Body of pancreas (tissue), 4 donors: Measurements from ENCODE around the gene SLC25A4. TPM values are rescaled to one million over a fixed set of nuclear protein-coding genes. Genes with fewer than 3 reads are reported as not detected.
"Not testable (repeated sequence)": the region's sequence is repeated elsewhere in the genome, so short reads cannot be mapped to it uniquely, and the experiment has no call there.

Experiments used
- ATAC-seq: fragments of 150-250 bp; one replicate; pipeline ENCODE4 v1.9.1; 2016
- DNase-seq, 4 donors: peaks; one replicate each; pipeline ENCODE4 v3.0.0-alpha.2; 2019
- H3K27ac ChIP-seq, 4 donors: fragments of 200-600 bp; sonication (generic); 1 replicate in 3 of 4; 2 replicates in 1 of 4; pipeline versions ENCODE4 v1.5.1 to v1.6.1; 2016 to 2019; ENCODE audit warnings: mild to moderate bottlenecking in 1 of 4, mixed read lengths in 1 of 4, moderate library complexity in 1 of 4
- H3K27me3 ChIP-seq, 2 donors: fragments of 200-600 bp; sonication (generic); one replicate each; pipeline ENCODE4 v1.6.0; 2016; ENCODE audit warnings: mild to moderate bottlenecking in 1 of 2
- H3K36me3 ChIP-seq, 2 donors: fragments of 200-600 bp; sonication (generic); replicated peaks in 1 of 2; 2 replicates each; pipeline ENCODE4 v1.5.1; 2016; ENCODE audit warnings: low read depth in 2 of 2; ENCODE audit not compliant: insufficient read depth in 1 of 2
- H3K4me1 ChIP-seq: fragments of 200-600 bp; sonication (generic); one replicate; pipeline ENCODE4 v1.6.0; 2016
- H3K4me3 ChIP-seq, 2 donors: fragments of 200-600 bp; sonication (generic); 1 replicate in 1 of 2; 2 replicates in 1 of 2; pipeline ENCODE4 v1.5.1; 2016 to 2019
- H3K9me3 ChIP-seq, 3 donors: fragments of 200-600 bp; sonication (generic); 1 replicate in 2 of 3; 2 replicates in 1 of 3; pipeline ENCODE4 v1.5.1; 2016
- POLR2A ChIP-seq, 3 donors: fragments of 450-650 bp; IDR thresholded peaks; one replicate each; pipeline ENCODE4 v1.6.1; 2016; ENCODE audit warnings: antibody characterized with exemption in 3 of 3, mild to moderate bottlenecking in 2 of 3
- WGBS, 2 donors: methylation state at CpG; one replicate each; pipeline ENCODE4 v1.1.5; 2017; 5-methylcytosine and 5-hydroxymethylcytosine counted together
- intact Hi-C: fragments of 100-400 bp; cut with DNase I; formaldehyde crosslinking; loops from one replicate; pipeline ENCODE4 v1.15.1; 2023
- total RNA-seq, 2 donors: library from RNA; depleted of rRNA; stranded (reverse); fragments of >200 nt; gene quantifications; one replicate each; pipeline ENCODE4 v1.1.0, GENCODE V29; 2016
- TF ChIP-seq, protein P1 (sequence below), 7 experiments: fragments of 450-650 bp in 4 of 7; fragments of 200-600 bp in 3 of 7; sonication (generic) in 3 of 7; IDR thresholded peaks; one replicate each; pipeline ENCODE4 v1.5.1; 2016 to 2019; ENCODE audit warnings: antibody characterized with exemption in 7 of 7

SLC25A4 gene
- total RNA-seq, 2 donors from 2014 or later, result 11.7 to 21.8 TPM

DNA sequence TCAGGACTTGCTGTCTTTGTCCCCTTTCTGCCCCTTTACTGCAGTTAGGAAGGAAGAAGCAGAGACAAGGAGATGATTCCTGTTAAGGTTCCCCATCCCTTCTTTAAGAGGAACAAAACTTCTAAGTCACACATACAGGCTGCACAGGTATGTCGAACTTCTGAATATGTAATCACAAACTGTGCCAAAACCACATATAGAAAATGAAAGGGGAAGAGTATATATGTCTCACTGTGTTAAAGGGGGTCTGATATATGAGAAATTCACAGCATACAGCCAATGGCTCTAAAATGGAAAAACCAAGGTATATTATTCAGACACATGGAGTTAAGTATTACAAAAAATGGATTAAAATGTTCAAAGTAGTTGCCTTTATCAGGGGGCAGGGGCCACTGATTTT is 49.0 kb downstream of the SLC25A4 start:
- intact Hi-C loops, result no loop called here
- H3K27ac ChIP-seq, result no peak overlapping the region

DNA sequence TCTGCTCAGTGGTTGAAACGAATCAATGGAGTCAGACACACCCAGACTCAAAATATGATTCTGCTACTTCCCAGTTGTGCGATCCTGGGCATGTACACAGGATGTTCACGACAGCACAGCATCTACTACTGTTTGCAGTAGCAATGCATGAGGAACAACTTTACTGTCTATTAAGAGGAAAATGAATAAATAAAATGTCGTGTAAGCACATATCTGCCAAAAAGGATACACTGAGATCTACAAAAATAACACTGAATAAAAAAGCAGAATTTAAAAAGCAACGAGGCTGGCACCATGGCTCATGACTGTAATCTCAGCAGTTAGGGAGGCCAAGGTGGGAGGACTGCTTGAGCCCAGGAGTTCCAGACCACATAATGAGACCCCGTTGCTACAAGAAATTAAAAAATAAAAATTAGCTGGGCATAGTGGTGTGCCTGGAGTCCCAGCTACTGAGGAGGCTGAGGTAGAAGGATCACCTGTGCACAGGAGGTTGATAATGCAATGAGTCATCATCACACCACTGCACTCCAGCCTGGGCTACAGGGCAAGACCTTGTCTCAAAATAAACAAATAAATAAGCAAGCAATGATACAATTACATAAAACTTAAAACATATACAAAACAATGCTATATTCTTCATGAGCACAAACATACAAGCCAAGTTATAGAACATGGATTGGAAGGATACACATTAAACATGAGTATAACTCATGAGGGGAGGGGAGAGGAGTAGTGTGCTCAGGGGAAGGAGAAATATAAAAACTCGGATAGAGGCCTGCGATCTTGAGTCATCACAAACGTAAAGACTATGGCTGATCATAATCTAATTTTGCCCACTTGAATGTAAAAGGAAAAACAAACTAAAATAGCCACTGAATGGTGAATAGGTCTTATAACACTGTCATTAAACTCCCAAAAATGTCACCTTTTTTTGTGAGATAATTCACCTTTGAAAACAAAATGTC is 52.1 kb downstream of the SLC25A4 start:
- no peak overlapping the region for H3K27ac ChIP-seq
- no peak for TF ChIP-seq POLR2A (IDR thresholded peaks at IDR 0.05)
- TF ChIP-seq, protein P1, sequence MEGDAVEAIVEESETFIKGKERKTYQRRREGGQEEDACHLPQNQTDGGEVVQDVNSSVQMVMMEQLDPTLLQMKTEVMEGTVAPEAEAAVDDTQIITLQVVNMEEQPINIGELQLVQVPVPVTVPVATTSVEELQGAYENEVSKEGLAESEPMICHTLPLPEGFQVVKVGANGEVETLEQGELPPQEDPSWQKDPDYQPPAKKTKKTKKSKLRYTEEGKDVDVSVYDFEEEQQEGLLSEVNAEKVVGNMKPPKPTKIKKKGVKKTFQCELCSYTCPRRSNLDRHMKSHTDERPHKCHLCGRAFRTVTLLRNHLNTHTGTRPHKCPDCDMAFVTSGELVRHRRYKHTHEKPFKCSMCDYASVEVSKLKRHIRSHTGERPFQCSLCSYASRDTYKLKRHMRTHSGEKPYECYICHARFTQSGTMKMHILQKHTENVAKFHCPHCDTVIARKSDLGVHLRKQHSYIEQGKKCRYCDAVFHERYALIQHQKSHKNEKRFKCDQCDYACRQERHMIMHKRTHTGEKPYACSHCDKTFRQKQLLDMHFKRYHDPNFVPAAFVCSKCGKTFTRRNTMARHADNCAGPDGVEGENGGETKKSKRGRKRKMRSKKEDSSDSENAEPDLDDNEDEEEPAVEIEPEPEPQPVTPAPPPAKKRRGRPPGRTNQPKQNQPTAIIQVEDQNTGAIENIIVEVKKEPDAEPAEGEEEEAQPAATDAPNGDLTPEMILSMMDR (IDR thresholded peaks at IDR 0.05), result no peak
- DNase-seq, result no peak
- ATAC-seq, result no peak
- H3K4me3 ChIP-seq, result no peak overlapping the region
- 78 to 79% methylated on average over 9 of the region's 9 CpGs for WGBS, 2 donors
- no peaks in the 10 kb centered on the region for H3K27me3 ChIP-seq
- H3K4me1 ChIP-seq, result no peaks in the 10 kb centered on the region
- peaks cover 0 to 2% of the 10 kb centered on the region in 2 donors for H3K36me3 ChIP-seq
- no peaks in the 10 kb centered on the region for H3K9me3 ChIP-seq
- intact Hi-C loops, result no loop called here

More for the DNA sequence above, 49.0 kb downstream of the SLC25A4 start:
- 69 to 72% methylated on average over 1 of the region's 1 CpG for WGBS, 2 donors
- no peak for TF ChIP-seq POLR2A (IDR thresholded peaks at IDR 0.05)
- TF ChIP-seq, protein P1 (IDR thresholded peaks at IDR 0.05), result no peak
- Histone ChIP-seq H3K27me3 (no peaks in the 10 kb centered on the region), H3K36me3 (peaks cover 0 to 3% of the 10 kb centered on the region in 2 donors), H3K4me1 (no peaks in the 10 kb centered on the region), H3K9me3 (no peaks in the 10 kb centered on the region), H3K4me3 (no peak overlapping the region)
- no peak for DNase-seq
- ATAC-seq, result no peak

DNA sequence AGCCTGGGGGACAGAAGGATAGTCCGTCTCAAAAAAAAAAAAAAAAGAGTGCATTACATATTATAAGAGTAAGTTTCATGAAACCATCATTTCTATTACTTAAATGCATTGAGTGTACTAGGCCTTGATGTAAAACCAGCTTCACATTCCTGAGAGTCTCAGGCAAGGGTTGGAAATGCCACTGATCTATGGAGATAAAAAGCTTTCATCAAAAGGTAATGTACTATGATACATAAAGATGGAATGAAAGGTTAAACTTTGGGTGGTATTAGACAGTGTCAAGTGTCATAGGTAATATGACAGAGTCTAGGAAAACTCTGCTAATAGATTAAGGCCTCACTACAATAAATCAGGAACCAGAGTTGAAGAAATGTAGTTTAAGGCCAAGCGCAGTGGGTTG is 53.4 kb downstream of the SLC25A4 start:
- Histone ChIP-seq H3K9me3 (no peaks in the 10 kb centered on the region), H3K36me3 (no peaks in the 10 kb centered on the region), H3K4me1 (no peaks in the 10 kb centered on the region), H3K27me3 (no peaks in the 10 kb centered on the region), H3K27ac (no peak overlapping the region), H3K4me3 (no peak overlapping the region)
- TF ChIP-seq, protein P1 (IDR thresholded peaks at IDR 0.05), result no peak
- TF ChIP-seq POLR2A (IDR thresholded peaks at IDR 0.05), result no peak
- intact Hi-C loops, result no loop called here
- no peak for DNase-seq
- ATAC-seq, result no peak
- WGBS, 2 donors, result 92 to 94% methylated on average over 2 of the region's 2 CpGs

DNA sequence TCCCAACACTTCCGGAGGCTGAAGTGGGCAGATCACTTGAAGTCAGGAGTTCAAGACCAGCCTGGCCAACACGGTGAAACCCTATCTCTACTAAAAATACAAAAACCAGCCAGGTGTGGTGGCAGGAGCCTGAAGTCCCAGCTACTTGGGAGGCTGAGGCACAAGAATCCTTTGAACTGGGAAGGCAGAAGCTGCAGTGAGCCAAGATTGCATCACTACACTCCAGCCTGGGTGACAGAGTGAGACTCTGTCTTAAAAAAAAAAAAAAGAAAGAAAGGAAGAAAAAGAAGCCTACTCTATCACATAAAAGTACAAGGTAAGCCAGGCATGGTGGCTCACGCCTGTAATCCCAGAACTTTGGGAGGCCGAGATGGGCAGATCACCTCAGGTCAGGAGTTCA is 55.1 kb downstream of the SLC25A4 start:
- H3K27ac ChIP-seq, ATAC-seq, DNase-seq, intact Hi-C loops, H3K36me3 ChIP-seq, H3K27me3 ChIP-seq, H3K4me3 ChIP-seq, H3K9me3 ChIP-seq: not testable (repeated sequence)
- H3K4me1 ChIP-seq, result peaks cover 14% of the 10 kb centered on the region
- 95 to 100% methylated on average over 4 of the region's 4 CpGs for WGBS, 2 donors

Other genes starting within 250 kb of the SLC25A4 start
- gene HELT, start 124.8 kb upstream of the SLC25A4 start, total RNA-seq, result not detected
- 10 to 100 TPM; 17.1 to 19.5 TPM for gene CFAP97, start 60.7 kb downstream of the SLC25A4 start, total RNA-seq
- gene SNX25, start 66.3 kb downstream of the SLC25A4 start, total RNA-seq, result 10 to 100 TPM; 16.6 to 25.7 TPM